Nephron progenitor cell (in vitro differentiated cells): ENCODE results near the gene LIG1.
A peak's percentile ranks its signal among the peaks of the same experiment; 100 is the strongest.

Source experiments
- DNase-seq: peaks from one replicate; pipeline ENCODE4 v3.0.0; 2021
- H3K27ac Mint-ChIP-seq: 2 replicates; pipeline ENCODE4 v1.8.0; 2021; ENCODE audit warnings: mild to moderate bottlenecking, moderate library complexity, mixed read lengths
- H3K27me3 Mint-ChIP-seq: 2 replicates; pipeline ENCODE4 v1.8.0; 2021; ENCODE audit warnings: mild to moderate bottlenecking, low read depth, mixed read lengths; ENCODE audit not compliant: poor library complexity
- H3K36me3 Mint-ChIP-seq: 2 replicates; pipeline ENCODE4 v1.8.0; 2021; ENCODE audit warnings: low read depth, mixed read lengths
- H3K4me1 Mint-ChIP-seq: 2 replicates; pipeline ENCODE4 v1.8.0; 2021; ENCODE audit warnings: mixed read lengths
- H3K4me3 Mint-ChIP-seq: 2 replicates; pipeline ENCODE4 v1.8.0; 2021; ENCODE audit warnings: mild to moderate bottlenecking, moderate library complexity, mixed read lengths
- H3K9me3 Mint-ChIP-seq: 2 replicates; pipeline ENCODE4 v1.8.0; 2021; ENCODE audit warnings: mild to moderate bottlenecking, moderate library complexity, mixed read lengths
- TF ChIP-seq, protein P1 (sequence below): fragments of 200-600 bp; sonication (generic); IDR thresholded peaks from 2 replicates; pipeline ENCODE4 v1.5.0; 2021; ENCODE audit warnings: antibody characterized with exemption

Gene LIG1

DNA sequence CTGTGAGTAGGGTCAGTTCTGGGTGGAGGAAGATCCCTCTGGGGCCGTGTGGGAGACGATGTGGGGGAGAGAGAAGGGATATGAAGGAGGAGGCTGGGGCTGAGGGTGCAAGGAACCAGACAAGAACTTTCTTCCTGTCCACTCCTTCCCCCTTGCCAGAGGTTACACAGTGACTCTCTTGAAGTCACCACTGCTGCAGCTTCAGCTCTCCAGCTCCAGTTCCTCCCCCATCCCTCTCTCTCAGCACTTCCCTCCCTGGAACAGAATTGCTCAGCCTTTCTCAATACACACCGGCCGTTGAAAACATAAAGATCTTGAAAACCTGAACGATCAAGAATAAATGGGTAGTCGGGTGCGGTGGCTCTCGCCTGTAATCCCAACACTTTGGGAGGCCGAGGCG is 5.4 kb upstream of the LIG1 start:
- no peak for DNase-seq
- H3K27me3 Mint-ChIP-seq, result peaks cover 9% of the 10 kb centered on the region
- H3K4me1 Mint-ChIP-seq, result peaks cover 17% of the 10 kb centered on the region
- TF ChIP-seq, protein P1, sequence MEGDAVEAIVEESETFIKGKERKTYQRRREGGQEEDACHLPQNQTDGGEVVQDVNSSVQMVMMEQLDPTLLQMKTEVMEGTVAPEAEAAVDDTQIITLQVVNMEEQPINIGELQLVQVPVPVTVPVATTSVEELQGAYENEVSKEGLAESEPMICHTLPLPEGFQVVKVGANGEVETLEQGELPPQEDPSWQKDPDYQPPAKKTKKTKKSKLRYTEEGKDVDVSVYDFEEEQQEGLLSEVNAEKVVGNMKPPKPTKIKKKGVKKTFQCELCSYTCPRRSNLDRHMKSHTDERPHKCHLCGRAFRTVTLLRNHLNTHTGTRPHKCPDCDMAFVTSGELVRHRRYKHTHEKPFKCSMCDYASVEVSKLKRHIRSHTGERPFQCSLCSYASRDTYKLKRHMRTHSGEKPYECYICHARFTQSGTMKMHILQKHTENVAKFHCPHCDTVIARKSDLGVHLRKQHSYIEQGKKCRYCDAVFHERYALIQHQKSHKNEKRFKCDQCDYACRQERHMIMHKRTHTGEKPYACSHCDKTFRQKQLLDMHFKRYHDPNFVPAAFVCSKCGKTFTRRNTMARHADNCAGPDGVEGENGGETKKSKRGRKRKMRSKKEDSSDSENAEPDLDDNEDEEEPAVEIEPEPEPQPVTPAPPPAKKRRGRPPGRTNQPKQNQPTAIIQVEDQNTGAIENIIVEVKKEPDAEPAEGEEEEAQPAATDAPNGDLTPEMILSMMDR, result no peak
- H3K27ac Mint-ChIP-seq, result peak overlapping the region; percentile 90
- H3K36me3 Mint-ChIP-seq, result peaks cover 72% of the 10 kb centered on the region
- peaks cover 9% of the 10 kb centered on the region for H3K9me3 Mint-ChIP-seq
- no peak overlapping the region for H3K4me3 Mint-ChIP-seq

DNA sequence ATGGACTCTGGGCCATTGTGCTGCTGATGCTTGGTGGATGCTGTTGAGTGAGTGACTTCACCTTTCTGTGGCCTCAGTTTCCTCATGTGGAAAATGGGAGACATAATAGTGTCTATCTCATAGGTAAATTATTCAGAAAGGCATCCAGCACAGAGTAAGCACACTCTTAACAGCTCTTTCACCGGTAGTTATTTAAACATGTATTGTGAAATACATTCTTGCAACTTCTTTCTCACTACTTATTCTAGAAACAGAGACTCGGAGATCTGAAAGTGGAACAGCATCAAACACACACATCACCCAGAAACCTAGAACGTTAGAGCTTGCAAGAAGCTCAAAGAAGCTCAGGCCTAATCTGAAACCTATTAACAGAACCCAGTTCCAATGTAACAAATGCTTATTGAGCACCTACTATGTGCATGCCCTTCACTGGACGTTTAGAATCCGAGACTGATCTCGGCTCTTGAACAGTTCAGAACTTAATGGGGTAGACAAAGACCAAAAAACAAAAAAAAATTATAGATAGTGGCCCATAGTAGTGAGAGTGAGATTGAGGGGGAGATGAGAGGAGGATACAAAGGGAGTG is 4.4 kb upstream of the LIG1 start:
- DNase-seq, result no peak
- H3K27ac Mint-ChIP-seq, result no peak overlapping the region
- H3K4me3 Mint-ChIP-seq, result no peak overlapping the region
- H3K36me3 Mint-ChIP-seq, result peaks cover 61% of the 10 kb centered on the region
- TF ChIP-seq, protein P1, result no peak
- H3K4me1 Mint-ChIP-seq, result peaks cover 19% of the 10 kb centered on the region
- H3K9me3 Mint-ChIP-seq, result peaks cover 3% of the 10 kb centered on the region
- peaks cover 9% of the 10 kb centered on the region for H3K27me3 Mint-ChIP-seq

DNA sequence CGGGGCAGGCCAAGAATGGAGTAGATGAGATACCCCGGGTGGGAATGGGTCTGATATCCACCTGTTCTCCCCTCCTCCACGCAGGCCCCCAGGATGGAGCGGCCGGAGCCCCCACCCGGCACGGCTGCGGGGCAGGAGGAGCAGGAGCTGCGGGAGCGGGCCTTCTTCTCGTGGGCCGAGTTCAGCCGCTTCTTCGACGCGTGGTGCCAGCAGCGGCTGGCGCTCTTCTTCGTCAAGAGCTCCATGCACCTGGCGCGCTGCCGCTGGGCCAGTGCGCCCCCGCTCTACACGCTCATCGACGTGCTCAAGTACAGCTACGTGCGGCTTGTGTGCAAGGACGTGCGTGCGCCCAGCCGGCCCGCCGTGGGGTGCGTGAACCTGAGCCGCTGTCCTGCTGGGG is 1.6 kb upstream of the LIG1 start:
- no peak overlapping the region for H3K27ac Mint-ChIP-seq
- H3K4me1 Mint-ChIP-seq, result peaks cover 37% of the 10 kb centered on the region
- H3K4me3 Mint-ChIP-seq, result peak overlapping the region; percentile 90
- peaks cover 44% of the 10 kb centered on the region for H3K36me3 Mint-ChIP-seq
- TF ChIP-seq, protein P1, result no peak
- H3K27me3 Mint-ChIP-seq, result peaks cover 9% of the 10 kb centered on the region
- no peaks in the 10 kb centered on the region for H3K9me3 Mint-ChIP-seq
- no peak for DNase-seq

DNA sequence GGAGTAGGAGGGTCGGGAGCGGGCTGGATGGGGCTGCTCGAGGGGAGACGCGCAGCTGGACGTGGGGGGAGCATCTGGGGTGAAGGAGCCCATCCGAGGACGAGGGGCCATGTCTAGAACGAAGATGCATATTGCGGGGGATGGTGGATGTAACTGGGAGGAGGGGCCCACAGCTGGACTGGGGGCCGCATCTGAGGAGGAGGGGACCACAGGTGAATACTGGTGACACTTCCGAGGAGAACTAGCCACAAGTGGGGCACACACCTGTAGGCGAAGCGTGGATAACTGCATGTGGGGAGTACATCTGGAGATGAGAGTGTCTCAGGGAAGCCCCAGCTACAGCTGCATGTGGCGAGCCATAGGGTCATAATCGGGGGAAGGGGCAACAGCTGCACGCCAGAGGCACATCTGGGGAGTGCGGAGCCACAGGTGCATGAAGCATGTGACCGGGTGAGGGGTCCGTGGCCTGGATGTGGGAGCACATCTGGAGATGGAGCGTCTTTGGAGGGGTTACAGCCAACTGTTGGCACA is 738 bp upstream of the LIG1 start:
- TF ChIP-seq, protein P1, result no peak

DNA sequence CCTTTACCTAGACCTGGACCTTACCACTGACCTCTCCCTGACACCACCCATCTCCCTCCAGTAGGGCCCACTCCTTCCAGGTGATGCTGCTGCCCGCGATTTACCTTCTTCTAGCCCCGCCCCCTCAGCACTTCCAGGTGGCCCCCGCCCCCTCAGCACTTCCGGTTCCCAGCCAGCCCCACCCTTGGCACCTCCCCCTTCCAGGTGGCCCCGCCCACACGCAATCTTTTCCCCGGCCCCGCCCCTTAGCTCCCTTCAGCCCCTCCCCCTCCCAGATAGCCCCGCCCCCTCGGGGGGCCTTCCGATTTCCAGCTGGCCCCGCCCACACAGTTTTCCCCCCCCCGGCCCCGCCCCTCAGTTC is 586 bp downstream of the LIG1 start:
- peaks cover 6% of the 10 kb centered on the region for H3K27me3 Mint-ChIP-seq
- no peaks in the 10 kb centered on the region for H3K9me3 Mint-ChIP-seq
- TF ChIP-seq, protein P1, result no peak
- peaks cover 30% of the 10 kb centered on the region for H3K4me1 Mint-ChIP-seq
- peak; percentile 90 for DNase-seq
- H3K4me3 Mint-ChIP-seq, result peak overlapping the region; percentile 90
- H3K27ac Mint-ChIP-seq, result peak overlapping the region; percentile 98
- peaks cover 36% of the 10 kb centered on the region for H3K36me3 Mint-ChIP-seq

More for the DNA sequence above, 738 bp upstream of the LIG1 start:
- Mint-ChIP-seq H3K4me3 (peak overlapping the region; percentile 90), H3K4me1 (peaks cover 37% of the 10 kb centered on the region), H3K9me3 (no peaks in the 10 kb centered on the region), H3K27ac (peak overlapping the region; percentile 80), H3K27me3 (peaks cover 6% of the 10 kb centered on the region), H3K36me3 (peaks cover 38% of the 10 kb centered on the region)
- no peak for DNase-seq

DNA sequence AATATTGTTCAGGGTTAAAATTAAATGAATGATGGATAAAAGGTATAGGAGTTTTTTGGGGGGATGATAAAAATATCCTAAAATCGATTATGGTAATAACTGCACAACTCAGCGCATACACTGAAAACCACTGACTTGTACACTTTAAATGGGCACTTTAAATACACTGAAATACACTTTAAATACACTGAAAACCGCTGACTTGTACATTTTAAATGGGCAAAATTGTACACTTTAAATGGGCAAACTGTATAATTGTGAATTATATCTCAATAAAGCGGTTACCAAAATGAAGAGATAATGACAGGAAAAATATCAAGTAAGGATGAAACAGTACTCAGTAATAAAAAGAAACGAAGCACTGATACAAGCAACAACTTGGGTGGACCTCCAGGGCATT is 1.5 kb downstream of the LIG1 start:
- peaks cover 6% of the 10 kb centered on the region for H3K27me3 Mint-ChIP-seq
- peaks cover 30% of the 10 kb centered on the region for H3K4me1 Mint-ChIP-seq
- DNase-seq, result no peak
- peak overlapping the region; percentile 90 for H3K4me3 Mint-ChIP-seq
- no peaks in the 10 kb centered on the region for H3K9me3 Mint-ChIP-seq
- peaks cover 36% of the 10 kb centered on the region for H3K36me3 Mint-ChIP-seq
- TF ChIP-seq, protein P1, result no peak
- no peak overlapping the region for H3K27ac Mint-ChIP-seq
